Adrenal gland (tissue), 5 donors: ENCODE data around the gene MAGI2.

ENCODE experiments used
- CTCF ChIP-seq, 6 experiments: fragments of 450-650 bp in 4 of 6; fragments of 200-600 bp in 2 of 6; sonication (generic) in 1 of 6; IDR thresholded peaks; 1 replicate in 5 of 6; 2 replicates in 1 of 6; pipeline versions ENCODE4 v1.5.1 to v1.8.0; 2016 to 2021; ENCODE audit warnings: antibody characterized with exemption in 6 of 6, mild to moderate bottlenecking in 2 of 6, moderate library complexity in 1 of 6
- POLR2A ChIP-seq, 2 donors: fragments of 450-650 bp; IDR thresholded peaks; one replicate each; pipeline ENCODE4 v1.6.1; 2017; ENCODE audit warnings: antibody characterized with exemption in 2 of 2, mild to moderate bottlenecking in 2 of 2, moderate library complexity in 1 of 2
- donor health status: DM: no; HTN: no; CAD: no.

- TF ChIP-seq POLR2A (IDR thresholded peaks at IDR 0.05) = no peak
- TF ChIP-seq CTCF (IDR thresholded peaks at IDR 0.05) = no peak
Measured at GRCh38 chr7:78047800-78048199, 1405.7 kb downstream of the MAGI2 start.
